ENCODE data around the gene PRM1. TPM values are rescaled to one million over a fixed set of nuclear protein-coding genes. Genes with fewer than 3 reads are reported as not detected.

PRM1 gene
- total and polyA plus RNA-seq, 2 of the 13 experiments (the other 11 are each of a cell fraction or from before 2014, with no cell fraction given): not detected

DNA sequence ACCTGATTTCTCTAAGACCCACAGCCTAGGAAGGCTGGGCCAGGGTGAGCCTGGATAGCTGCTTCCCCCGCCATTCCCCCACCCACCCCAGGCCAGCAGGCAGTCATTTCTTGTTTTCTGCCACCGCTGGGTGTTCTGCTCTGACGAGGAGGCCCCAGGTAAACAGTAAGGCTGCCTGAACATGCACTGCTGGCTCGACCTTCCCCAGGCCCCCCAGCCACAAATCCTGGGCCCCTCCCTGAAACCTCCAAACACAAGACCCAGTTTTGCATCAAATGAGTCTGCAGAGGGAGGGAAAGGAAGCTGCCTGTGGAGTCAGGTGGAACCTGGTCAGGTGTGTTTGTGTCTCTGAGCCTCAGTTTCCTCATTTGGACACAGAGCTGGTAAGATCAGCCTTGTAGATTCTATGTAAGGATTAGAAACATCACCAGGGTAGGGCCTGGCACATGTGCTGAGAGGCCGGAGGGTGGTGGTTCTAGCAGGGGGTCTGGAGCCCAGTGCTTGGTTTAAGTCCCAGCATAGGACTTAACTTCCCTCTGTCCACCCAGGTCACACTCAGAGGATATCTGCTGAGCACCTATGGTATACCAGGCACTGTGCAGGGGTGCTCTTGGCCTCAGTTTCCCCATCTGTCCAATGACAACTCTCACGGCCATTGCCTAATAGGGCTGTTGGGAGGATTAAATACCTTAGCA lies 18.9 kb upstream of the PRM1 start (continued):
- no peak for TF ChIP-seq ZNF253 (CRISPR knock-in tag; IDR thresholded peaks at IDR 0.05; ENCODE audit: borderline replicate concordance)
- no peak for TF ChIP-seq SRSF4 (IDR thresholded peaks at IDR 0.05; ENCODE audit: low read depth, low read length, poor library complexity, severe bottlenecking)
- TF ChIP-seq MEIS1 (CRISPR knock-in tag; IDR thresholded peaks at IDR 0.05; ENCODE audit: borderline replicate concordance): no peak
- no peak for TF ChIP-seq RAD51 (IDR thresholded peaks at IDR 0.05; ENCODE audit: borderline replicate concordance)
- TF ChIP-seq, protein P1, sequence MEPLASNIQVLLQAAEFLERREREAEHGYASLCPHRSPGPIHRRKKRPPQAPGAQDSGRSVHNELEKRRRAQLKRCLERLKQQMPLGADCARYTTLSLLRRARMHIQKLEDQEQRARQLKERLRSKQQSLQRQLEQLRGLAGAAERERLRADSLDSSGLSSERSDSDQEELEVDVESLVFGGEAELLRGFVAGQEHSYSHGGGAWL (CRISPR knock-in tag; IDR thresholded peaks at IDR 0.05): no peak
- TF ChIP-seq, protein P2, sequence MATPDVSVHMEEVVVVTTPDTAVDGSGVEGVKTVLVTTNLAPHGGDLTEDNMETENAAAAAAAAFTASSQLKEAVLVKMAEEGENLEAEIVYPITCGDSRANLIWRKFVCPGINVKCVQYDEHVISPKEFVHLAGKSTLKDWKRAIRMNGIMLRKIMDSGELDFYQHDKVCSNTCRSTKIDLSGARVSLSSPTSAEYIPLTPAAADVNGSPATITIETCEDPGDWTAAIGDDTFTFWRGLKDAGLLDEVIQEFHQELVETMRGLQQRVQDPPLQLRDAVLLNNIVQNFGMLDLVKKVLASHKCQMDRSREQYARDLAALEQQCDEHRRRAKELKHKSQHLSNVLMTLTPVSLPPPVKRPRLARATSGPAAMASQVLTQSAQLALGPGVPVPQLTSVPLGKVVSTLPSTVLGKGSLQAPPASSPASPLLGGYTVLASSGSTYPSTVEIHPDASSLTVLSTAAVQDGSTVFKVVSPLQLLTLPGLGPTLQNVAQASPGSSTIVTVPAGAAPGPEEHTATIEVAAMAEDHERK (CRISPR knock-in tag; IDR thresholded peaks at IDR 0.05; ENCODE audit: low read depth): no peak
- TF ChIP-seq ZNF598 (CRISPR knock-in tag; IDR thresholded peaks at IDR 0.05; ENCODE audit: borderline replicate concordance): 0 out of 2 replicates have a peak, but pooled peaks have one; percentile 53
- no peak for TF ChIP-seq MBNL3 (CRISPR knock-in tag; conservative IDR thresholded peaks at IDR 0.05)
- TF ChIP-seq KDM6A (CRISPR knock-in tag; IDR thresholded peaks at IDR 0.05; ENCODE audit: low read depth): no peak
- TF ChIP-seq IKZF4 (CRISPR knock-in tag; IDR thresholded peaks at IDR 0.05; ENCODE audit: borderline replicate concordance, low read depth, not compliant biosample characterization): peak; percentile 43
- TF ChIP-seq, protein P3, sequence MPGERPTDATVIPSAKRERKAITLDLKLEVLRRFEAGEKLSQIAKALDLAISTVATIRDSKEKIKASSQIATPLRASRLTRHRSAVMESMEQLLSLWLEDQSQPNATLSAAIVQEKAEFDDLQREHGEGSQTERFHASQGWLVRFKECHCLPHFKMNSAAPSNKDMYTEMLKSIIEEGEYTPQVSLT (CRISPR knock-in tag; IDR thresholded peaks at IDR 0.05; ENCODE audit: borderline replicate concordance, low read depth): no peak
- no peak for TF ChIP-seq GFI1 (CRISPR knock-in tag; IDR thresholded peaks at IDR 0.05; ENCODE audit: borderline replicate concordance)
- TF ChIP-seq, protein P4, sequence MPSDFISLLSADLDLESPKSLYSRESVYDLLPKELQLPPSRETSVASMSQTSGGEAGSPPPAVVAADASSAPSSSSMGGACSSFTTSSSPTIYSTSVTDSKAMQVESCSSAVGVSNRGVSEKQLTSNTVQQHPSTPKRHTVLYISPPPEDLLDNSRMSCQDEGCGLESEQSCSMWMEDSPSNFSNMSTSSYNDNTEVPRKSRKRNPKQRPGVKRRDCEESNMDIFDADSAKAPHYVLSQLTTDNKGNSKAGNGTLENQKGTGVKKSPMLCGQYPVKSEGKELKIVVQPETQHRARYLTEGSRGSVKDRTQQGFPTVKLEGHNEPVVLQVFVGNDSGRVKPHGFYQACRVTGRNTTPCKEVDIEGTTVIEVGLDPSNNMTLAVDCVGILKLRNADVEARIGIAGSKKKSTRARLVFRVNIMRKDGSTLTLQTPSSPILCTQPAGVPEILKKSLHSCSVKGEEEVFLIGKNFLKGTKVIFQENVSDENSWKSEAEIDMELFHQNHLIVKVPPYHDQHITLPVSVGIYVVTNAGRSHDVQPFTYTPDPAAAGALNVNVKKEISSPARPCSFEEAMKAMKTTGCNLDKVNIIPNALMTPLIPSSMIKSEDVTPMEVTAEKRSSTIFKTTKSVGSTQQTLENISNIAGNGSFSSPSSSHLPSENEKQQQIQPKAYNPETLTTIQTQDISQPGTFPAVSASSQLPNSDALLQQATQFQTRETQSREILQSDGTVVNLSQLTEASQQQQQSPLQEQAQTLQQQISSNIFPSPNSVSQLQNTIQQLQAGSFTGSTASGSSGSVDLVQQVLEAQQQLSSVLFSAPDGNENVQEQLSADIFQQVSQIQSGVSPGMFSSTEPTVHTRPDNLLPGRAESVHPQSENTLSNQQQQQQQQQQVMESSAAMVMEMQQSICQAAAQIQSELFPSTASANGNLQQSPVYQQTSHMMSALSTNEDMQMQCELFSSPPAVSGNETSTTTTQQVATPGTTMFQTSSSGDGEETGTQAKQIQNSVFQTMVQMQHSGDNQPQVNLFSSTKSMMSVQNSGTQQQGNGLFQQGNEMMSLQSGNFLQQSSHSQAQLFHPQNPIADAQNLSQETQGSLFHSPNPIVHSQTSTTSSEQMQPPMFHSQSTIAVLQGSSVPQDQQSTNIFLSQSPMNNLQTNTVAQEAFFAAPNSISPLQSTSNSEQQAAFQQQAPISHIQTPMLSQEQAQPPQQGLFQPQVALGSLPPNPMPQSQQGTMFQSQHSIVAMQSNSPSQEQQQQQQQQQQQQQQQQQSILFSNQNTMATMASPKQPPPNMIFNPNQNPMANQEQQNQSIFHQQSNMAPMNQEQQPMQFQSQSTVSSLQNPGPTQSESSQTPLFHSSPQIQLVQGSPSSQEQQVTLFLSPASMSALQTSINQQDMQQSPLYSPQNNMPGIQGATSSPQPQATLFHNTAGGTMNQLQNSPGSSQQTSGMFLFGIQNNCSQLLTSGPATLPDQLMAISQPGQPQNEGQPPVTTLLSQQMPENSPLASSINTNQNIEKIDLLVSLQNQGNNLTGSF (CRISPR knock-in tag; IDR thresholded peaks at IDR 0.05): no peak
- TF ChIP-seq, protein P5, sequence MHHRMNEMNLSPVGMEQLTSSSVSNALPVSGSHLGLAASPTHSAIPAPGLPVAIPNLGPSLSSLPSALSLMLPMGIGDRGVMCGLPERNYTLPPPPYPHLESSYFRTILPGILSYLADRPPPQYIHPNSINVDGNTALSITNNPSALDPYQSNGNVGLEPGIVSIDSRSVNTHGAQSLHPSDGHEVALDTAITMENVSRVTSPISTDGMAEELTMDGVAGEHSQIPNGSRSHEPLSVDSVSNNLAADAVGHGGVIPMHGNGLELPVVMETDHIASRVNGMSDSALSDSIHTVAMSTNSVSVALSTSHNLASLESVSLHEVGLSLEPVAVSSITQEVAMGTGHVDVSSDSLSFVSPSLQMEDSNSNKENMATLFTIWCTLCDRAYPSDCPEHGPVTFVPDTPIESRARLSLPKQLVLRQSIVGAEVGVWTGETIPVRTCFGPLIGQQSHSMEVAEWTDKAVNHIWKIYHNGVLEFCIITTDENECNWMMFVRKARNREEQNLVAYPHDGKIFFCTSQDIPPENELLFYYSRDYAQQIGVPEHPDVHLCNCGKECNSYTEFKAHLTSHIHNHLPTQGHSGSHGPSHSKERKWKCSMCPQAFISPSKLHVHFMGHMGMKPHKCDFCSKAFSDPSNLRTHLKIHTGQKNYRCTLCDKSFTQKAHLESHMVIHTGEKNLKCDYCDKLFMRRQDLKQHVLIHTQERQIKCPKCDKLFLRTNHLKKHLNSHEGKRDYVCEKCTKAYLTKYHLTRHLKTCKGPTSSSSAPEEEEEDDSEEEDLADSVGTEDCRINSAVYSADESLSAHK (CRISPR knock-in tag; IDR thresholded peaks at IDR 0.05; ENCODE audit: borderline replicate concordance): no peak
- TF ChIP-seq, protein P6, sequence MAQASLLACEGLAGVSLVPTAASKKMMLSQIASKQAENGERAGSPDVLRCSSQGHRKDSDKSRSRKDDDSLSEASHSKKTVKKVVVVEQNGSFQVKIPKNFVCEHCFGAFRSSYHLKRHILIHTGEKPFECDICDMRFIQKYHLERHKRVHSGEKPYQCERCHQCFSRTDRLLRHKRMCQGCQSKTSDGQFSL (CRISPR knock-in tag; IDR thresholded peaks at IDR 0.05): no peak
- no peak for TF ChIP-seq ZNF260 (CRISPR knock-in tag; IDR thresholded peaks at IDR 0.05; ENCODE audit: borderline replicate concordance, low read depth)
